Caco-2 (cell line): ENCODE measurements around the gene NEK7. TPM values are rescaled to one million over a fixed set of nuclear protein-coding genes. Genes with fewer than 3 reads are reported as not detected.

ENCODE experiments used
- BruUV-seq: library from RNA; stranded (reverse); fragments of 400-500 nt; replicated peaks from 2 replicates; lab custom pipeline; 2021; lab: Mats Ljungman, UMichigan
- CTCF ChIA-PET: fragments of 300-600 bp; sonication (Branson Sonifier 250); formaldehyde crosslinking; loops from one replicate; lab custom pipeline; 2022; ENCODE audit warnings: antibody characterized with exemption; lab: Charles Lee
- POLR2A ChIA-PET: fragments of 300-600 bp; sonication (Branson Sonifier 250); formaldehyde crosslinking; loops from one replicate; lab custom pipeline; 2022; ENCODE audit warnings: antibody characterized with exemption; lab: Charles Lee
- DNase-seq, 2 experiments: peaks; one replicate each; pipeline versions ENCODE4 v3.0.0 to v3.0.0-alpha.2; 2020 to 2022
- H3K27me3 ChIP-seq: replicated peaks from 2 replicates; pipeline ENCODE4 v1.6.0; 2011; ENCODE audit warnings: low read length; ENCODE audit not compliant: control insufficient read depth, insufficient read depth
- H3K36me3 ChIP-seq: 2 replicates; pipeline ENCODE4 v1.5.1; 2011; ENCODE audit warnings: low read length; ENCODE audit not compliant: control insufficient read depth, insufficient read depth
- H3K4me1 ChIP-seq: fragments of 250-450 bp; sonication (Bioruptor Pico); 2 replicates; pipeline ENCODE4 v1.5.1; 2020; ENCODE audit warnings: mild to moderate bottlenecking
- H3K4me3 ChIP-seq: 2 replicates; pipeline ENCODE4 v1.5.1; 2011; ENCODE audit warnings: low read depth, mild to moderate bottlenecking, control low read depth, low read length
- H3K9me3 ChIP-seq: fragments of 250-450 bp; sonication (Bioruptor Pico); 2 replicates; pipeline ENCODE4 v1.5.1; 2020; ENCODE audit warnings: mild to moderate bottlenecking, moderate library complexity
- H3K27ac Mint-ChIP-seq: one replicate; pipeline ENCODE4 v1.8.0; 2022; ENCODE audit warnings: mixed read lengths; ENCODE audit not compliant: unreplicated experiment
- H3K27me3 Mint-ChIP-seq: one replicate; pipeline ENCODE4 v1.8.0; 2022; ENCODE audit warnings: mixed read lengths; ENCODE audit not compliant: insufficient read depth, unreplicated experiment
- H3K36me3 Mint-ChIP-seq: one replicate; pipeline ENCODE4 v1.8.0; 2022; ENCODE audit warnings: mild to moderate bottlenecking, mixed read lengths; ENCODE audit not compliant: insufficient read depth, unreplicated experiment
- H3K4me1 Mint-ChIP-seq: one replicate; pipeline ENCODE4 v1.8.0; 2022; ENCODE audit warnings: low read depth, mixed read lengths; ENCODE audit not compliant: unreplicated experiment
- H3K4me3 Mint-ChIP-seq: one replicate; pipeline ENCODE4 v1.8.0; 2022; ENCODE audit warnings: mild to moderate bottlenecking, moderate library complexity, mixed read lengths; ENCODE audit not compliant: unreplicated experiment
- H3K9me3 Mint-ChIP-seq: one replicate; pipeline ENCODE4 v1.8.0; 2022; ENCODE audit warnings: mixed read lengths; ENCODE audit not compliant: unreplicated experiment
- CTCF ChIP-seq, 2 experiments: fragments of 200-600 bp in 1 of 2; IDR thresholded peaks; 1 replicate in 1 of 2; 2 replicates in 1 of 2; pipeline versions ENCODE4 v1.5.1 to v1.8.0; 2011 to 2022; ENCODE audit warnings: antibody characterized with exemption in 1 of 2, control low read depth in 1 of 2, inconsistent platforms in 1 of 2, low read depth in 1 of 2, low read length in 1 of 2, mild to moderate bottlenecking in 1 of 2, moderate library complexity in 1 of 2; ENCODE audit not compliant: insufficient read depth in 1 of 2, severe bottlenecking in 1 of 2, unreplicated experiment in 1 of 2
- intact Hi-C: fragments of 100-400 bp; cut with micrococcal nuclease; formaldehyde crosslinking; loops from one replicate; pipeline ENCODE4 v1.10.0; 2022; ENCODE audit not compliant: unreplicated experiment
- total RNA-seq: library from RNA; stranded (reverse); gene quantifications from 2 replicates; pipeline ENCODE4 v1.2.3, GENCODE V29; 2022

Gene NEK7
- total RNA-seq, 1 experiment from 2014 or later = 56.1 TPM

DNA sequence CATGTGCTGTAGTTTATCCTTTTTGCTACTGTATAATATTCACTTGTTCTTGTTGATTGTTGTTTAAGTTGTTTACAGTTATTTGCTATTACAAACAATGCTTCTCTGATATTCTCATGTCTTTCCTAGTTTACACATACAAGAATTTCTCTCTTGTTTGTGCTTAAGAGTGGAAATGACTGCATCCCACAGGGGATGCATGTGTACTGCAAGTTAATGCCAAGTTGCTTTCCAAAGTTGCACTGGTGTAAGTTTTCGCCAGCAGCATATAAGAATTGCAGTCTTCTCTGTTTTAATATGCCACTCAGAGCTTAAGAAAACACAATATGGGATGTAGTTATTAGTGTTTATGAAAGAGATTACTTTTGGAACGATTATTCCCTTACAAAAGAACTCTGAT is 97.7 kb downstream of the NEK7 start:
- ChIA-PET CTCF (no interaction called here), POLR2A (no interaction called here)
- H3K27me3 ChIP-seq = no peaks in the 10 kb centered on the region
- no peaks in the 10 kb centered on the region for H3K36me3 Mint-ChIP-seq
- H3K27ac Mint-ChIP-seq = no peak overlapping the region
- no peak for DNase-seq
- H3K4me1 ChIP-seq = no peaks in the 10 kb centered on the region; the same call in 1 of the 2 replicates
- no peak overlapping the region for H3K4me3 ChIP-seq
- peaks cover 7% of the 10 kb centered on the region for H3K4me1 Mint-ChIP-seq
- BruUV-seq = no TSS peak
- H3K27me3 Mint-ChIP-seq = no peaks in the 10 kb centered on the region
- H3K9me3 Mint-ChIP-seq = no peaks in the 10 kb centered on the region
- H3K9me3 ChIP-seq = no peaks in the 10 kb centered on the region
- intact Hi-C loops = no loop called here
- TF ChIP-seq CTCF (IDR thresholded peaks at IDR 0.05; ENCODE audit: insufficient read depth in 1 of 2, low read depth in 1 of 2, low read length in 1 of 2, severe bottlenecking in 1 of 2, unreplicated experiment in 1 of 2) = no peak
- no peak overlapping the region for H3K4me3 Mint-ChIP-seq
- H3K36me3 ChIP-seq = no peaks in the 10 kb centered on the region

DNA sequence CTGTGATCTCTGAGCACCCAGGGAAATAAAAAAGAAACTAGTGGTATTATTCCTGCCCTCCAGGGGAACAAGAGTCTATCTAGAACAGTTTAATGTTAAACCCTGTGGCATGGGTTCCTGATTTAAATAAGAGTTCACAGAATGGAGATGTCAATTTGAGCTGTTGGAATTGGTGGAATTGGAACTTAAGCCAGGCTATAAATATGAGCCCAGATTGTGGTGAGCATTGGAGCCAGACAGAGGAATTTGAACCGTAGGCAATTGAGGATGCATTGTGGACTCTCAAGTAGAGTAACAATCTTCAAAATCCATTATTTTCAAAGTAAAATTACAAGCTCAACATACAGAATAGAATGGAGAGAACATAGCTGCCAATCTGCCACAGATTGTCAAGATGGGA is 98.2 kb downstream of the NEK7 start:
- Mint-ChIP-seq H3K4me3 (no peak overlapping the region), H3K27ac (no peak overlapping the region), H3K36me3 (no peaks in the 10 kb centered on the region), H3K27me3 (no peaks in the 10 kb centered on the region), H3K4me1 (peaks cover 7% of the 10 kb centered on the region), H3K9me3 (no peaks in the 10 kb centered on the region)
- Histone ChIP-seq H3K27me3 (no peaks in the 10 kb centered on the region), H3K9me3 (no peaks in the 10 kb centered on the region), H3K4me1 (no peaks in the 10 kb centered on the region; the same call in 1 of the 2 replicates), H3K36me3 (no peaks in the 10 kb centered on the region), H3K4me3 (no peak overlapping the region)
- DNase-seq = no peak
- ChIA-PET CTCF (no interaction called here), POLR2A (no interaction called here)
- BruUV-seq = TSS peak; percentile 15
- no peak for TF ChIP-seq CTCF (IDR thresholded peaks at IDR 0.05; ENCODE audit: insufficient read depth in 1 of 2, low read depth in 1 of 2, low read length in 1 of 2, severe bottlenecking in 1 of 2, unreplicated experiment in 1 of 2)
- intact Hi-C loops = no loop called here

DNA sequence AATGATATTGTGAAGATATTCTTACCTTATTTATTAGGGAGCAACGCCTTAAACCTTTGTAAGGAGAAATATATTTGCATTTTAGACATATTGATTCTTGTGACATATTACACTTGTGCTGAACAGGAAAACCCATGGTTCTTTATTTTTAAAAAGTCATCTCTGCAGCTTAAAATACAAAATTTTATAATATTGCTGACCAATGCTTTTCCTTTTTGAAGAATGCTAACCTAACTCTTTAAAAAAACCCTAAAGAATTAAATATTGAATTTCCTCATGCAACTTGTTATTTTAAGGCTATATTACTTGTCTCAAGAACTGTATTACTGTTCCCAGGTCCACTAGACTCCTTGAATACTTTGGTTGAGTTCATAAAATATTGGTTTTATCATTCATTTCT is 99.0 kb downstream of the NEK7 start:
- CTCF ChIA-PET = no interaction called here
- no peaks in the 10 kb centered on the region for H3K9me3 Mint-ChIP-seq
- no peaks in the 10 kb centered on the region for H3K27me3 Mint-ChIP-seq
- no peak overlapping the region for H3K27ac Mint-ChIP-seq
- H3K4me3 ChIP-seq = no peak overlapping the region
- peaks cover 6% of the 10 kb centered on the region for H3K36me3 Mint-ChIP-seq
- intact Hi-C loops = no loop called here
- no peaks in the 10 kb centered on the region; the same call in 1 of the 2 replicates for H3K4me1 ChIP-seq
- POLR2A ChIA-PET = no interaction called here
- H3K4me1 Mint-ChIP-seq = peaks cover 7% of the 10 kb centered on the region
- no peak for DNase-seq
- H3K4me3 Mint-ChIP-seq = no peak overlapping the region
- TF ChIP-seq CTCF (IDR thresholded peaks at IDR 0.05; ENCODE audit: insufficient read depth in 1 of 2, low read depth in 1 of 2, low read length in 1 of 2, severe bottlenecking in 1 of 2, unreplicated experiment in 1 of 2) = no peak
- no TSS peak for BruUV-seq
- no peaks in the 10 kb centered on the region for H3K27me3 ChIP-seq
- H3K36me3 ChIP-seq = no peaks in the 10 kb centered on the region
- H3K9me3 ChIP-seq = no peaks in the 10 kb centered on the region
